ENCODE results near the gene SPAG17. TPM values are rescaled to one million over a fixed set of nuclear protein-coding genes. Genes with fewer than 3 reads are reported as not detected.

Gene SPAG17
- total RNA-seq, 1 experiment from 2014 or later, result 0.36 TPM

DNA sequence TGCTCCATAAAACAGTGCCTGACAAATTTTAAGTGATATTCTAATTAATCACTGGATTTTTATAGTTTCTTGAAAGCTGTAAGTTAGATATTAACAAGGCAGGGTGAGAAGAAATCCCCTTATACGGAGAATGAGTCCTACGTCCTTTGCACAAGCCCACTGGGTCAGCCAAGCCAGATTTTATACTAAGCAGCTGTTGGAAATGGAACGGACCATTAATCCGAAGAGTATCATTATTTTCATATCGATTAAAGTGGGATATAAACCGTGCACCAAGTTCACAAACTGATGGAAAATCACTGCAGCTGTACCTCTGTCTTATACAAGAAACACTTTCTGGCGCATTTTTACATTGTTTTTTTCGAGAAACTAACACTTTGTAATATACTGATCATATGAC, 35.2 kb downstream of the SPAG17 start:
- TF ChIP-seq SIN3A (IDR thresholded peaks at IDR 0.05; ENCODE audit: borderline replicate concordance, insufficient read depth, low read depth, low read length), result no peak
- intact Hi-C loops (cut with micrococcal nuclease; ENCODE audit: unreplicated experiment) (loop anchor here (5.0 to 10.0 kb wide), 2 partner anchors 855 to 1218 kb away; partner anchors contain the start of gene HAO2), in situ Hi-C loops (cut with HindIII; ENCODE audit: low pct_unique_long_range_greater_than_20kb, low sequenced_read_pairs) (no loop called here)
- H3K9me3 ChIP-seq (ENCODE audit: control insufficient read depth, insufficient read depth, low read depth, low read length), result no peaks in the 10 kb centered on the region
- DNase-seq (ENCODE audit: low read depth, low spot score), result no peak
- H3K36me3 ChIP-seq (ENCODE audit: control insufficient read depth, insufficient read depth, low read length), result no peaks in the 10 kb centered on the region
- no peaks in the 10 kb centered on the region for H3K27me3 ChIP-seq (ENCODE audit: control insufficient read depth, insufficient read depth, low read length)
- H3K27ac ChIP-seq (ENCODE audit: low read length), result no peak overlapping the region
- ATAC-seq, result no peak
- H3K4me1 ChIP-seq (ENCODE audit: control insufficient read depth, insufficient read depth, low read length), result no peaks in the 10 kb centered on the region
- ChIA-PET POLR2A (no interaction called here), CTCF (no interaction called here)
- no TSS peak for BruUV-seq (replicated peaks)
- H3K4me3 ChIP-seq (ENCODE audit: low read depth in 2 of 2, low read length in 2 of 2), result no peak overlapping the region

DNA sequence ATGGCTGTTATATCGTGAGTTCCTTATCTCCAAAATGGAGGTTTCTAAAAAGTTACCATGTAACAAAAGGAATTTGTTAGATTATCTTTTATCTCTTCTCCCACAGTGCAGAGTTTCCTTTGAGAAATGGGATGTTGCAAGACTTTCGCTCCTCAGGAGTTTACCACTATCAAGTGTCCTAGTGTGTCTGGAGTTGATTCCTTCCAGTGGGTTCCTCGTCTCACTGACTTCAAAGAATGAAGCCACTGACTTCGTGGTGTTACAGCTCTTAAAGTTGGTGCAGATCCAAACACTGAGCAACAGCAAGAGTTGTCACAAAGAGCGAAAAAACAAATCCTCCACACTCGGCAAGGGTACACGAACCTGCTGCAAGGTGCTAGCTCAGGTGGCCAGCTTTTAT, 37.0 kb downstream of the SPAG17 start:
- Histone ChIP-seq H3K36me3 (ENCODE audit: control insufficient read depth, insufficient read depth, low read length) (no peaks in the 10 kb centered on the region), H3K9me3 (ENCODE audit: control insufficient read depth, insufficient read depth, low read depth, low read length) (no peaks in the 10 kb centered on the region), H3K27ac (ENCODE audit: low read length) (no peak overlapping the region), H3K27me3 (ENCODE audit: control insufficient read depth, insufficient read depth, low read length) (no peaks in the 10 kb centered on the region), H3K4me1 (ENCODE audit: control insufficient read depth, insufficient read depth, low read length) (no peaks in the 10 kb centered on the region), H3K4me3 (ENCODE audit: low read depth in 2 of 2, low read length in 2 of 2) (no peak overlapping the region)
- POLR2A ChIA-PET, result no interaction called here
- CTCF ChIA-PET, result no interaction called here
- intact Hi-C loops (cut with micrococcal nuclease; ENCODE audit: unreplicated experiment), result no loop called here
- ATAC-seq (no peak), DNase-seq (ENCODE audit: low read depth, low spot score) (no peak)
- no TSS peak for BruUV-seq (replicated peaks)
- in situ Hi-C loops (cut with HindIII; ENCODE audit: low pct_unique_long_range_greater_than_20kb, low sequenced_read_pairs), result no loop called here
- TF ChIP-seq, protein P1, sequence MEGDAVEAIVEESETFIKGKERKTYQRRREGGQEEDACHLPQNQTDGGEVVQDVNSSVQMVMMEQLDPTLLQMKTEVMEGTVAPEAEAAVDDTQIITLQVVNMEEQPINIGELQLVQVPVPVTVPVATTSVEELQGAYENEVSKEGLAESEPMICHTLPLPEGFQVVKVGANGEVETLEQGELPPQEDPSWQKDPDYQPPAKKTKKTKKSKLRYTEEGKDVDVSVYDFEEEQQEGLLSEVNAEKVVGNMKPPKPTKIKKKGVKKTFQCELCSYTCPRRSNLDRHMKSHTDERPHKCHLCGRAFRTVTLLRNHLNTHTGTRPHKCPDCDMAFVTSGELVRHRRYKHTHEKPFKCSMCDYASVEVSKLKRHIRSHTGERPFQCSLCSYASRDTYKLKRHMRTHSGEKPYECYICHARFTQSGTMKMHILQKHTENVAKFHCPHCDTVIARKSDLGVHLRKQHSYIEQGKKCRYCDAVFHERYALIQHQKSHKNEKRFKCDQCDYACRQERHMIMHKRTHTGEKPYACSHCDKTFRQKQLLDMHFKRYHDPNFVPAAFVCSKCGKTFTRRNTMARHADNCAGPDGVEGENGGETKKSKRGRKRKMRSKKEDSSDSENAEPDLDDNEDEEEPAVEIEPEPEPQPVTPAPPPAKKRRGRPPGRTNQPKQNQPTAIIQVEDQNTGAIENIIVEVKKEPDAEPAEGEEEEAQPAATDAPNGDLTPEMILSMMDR (IDR thresholded peaks at IDR 0.05), result no peak
- no peak for TF ChIP-seq TCF7L2 (IDR thresholded peaks at IDR 0.05; ENCODE audit: low read depth, low read length)
- no peak for TF ChIP-seq SIN3A (IDR thresholded peaks at IDR 0.05; ENCODE audit: borderline replicate concordance, insufficient read depth, low read depth, low read length)
- TF ChIP-seq, protein P2, sequence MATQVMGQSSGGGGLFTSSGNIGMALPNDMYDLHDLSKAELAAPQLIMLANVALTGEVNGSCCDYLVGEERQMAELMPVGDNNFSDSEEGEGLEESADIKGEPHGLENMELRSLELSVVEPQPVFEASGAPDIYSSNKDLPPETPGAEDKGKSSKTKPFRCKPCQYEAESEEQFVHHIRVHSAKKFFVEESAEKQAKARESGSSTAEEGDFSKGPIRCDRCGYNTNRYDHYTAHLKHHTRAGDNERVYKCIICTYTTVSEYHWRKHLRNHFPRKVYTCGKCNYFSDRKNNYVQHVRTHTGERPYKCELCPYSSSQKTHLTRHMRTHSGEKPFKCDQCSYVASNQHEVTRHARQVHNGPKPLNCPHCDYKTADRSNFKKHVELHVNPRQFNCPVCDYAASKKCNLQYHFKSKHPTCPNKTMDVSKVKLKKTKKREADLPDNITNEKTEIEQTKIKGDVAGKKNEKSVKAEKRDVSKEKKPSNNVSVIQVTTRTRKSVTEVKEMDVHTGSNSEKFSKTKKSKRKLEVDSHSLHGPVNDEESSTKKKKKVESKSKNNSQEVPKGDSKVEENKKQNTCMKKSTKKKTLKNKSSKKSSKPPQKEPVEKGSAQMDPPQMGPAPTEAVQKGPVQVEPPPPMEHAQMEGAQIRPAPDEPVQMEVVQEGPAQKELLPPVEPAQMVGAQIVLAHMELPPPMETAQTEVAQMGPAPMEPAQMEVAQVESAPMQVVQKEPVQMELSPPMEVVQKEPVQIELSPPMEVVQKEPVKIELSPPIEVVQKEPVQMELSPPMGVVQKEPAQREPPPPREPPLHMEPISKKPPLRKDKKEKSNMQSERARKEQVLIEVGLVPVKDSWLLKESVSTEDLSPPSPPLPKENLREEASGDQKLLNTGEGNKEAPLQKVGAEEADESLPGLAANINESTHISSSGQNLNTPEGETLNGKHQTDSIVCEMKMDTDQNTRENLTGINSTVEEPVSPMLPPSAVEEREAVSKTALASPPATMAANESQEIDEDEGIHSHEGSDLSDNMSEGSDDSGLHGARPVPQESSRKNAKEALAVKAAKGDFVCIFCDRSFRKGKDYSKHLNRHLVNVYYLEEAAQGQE (IDR thresholded peaks at IDR 0.05; ENCODE audit: insufficient read depth in 1 of 2, low read depth in 2 of 2, low read length in 1 of 2), result no peak
- TF ChIP-seq POLR2AphosphoS5 (IDR thresholded peaks at IDR 0.05; ENCODE audit: low read depth, low read length), result no peak

DNA sequence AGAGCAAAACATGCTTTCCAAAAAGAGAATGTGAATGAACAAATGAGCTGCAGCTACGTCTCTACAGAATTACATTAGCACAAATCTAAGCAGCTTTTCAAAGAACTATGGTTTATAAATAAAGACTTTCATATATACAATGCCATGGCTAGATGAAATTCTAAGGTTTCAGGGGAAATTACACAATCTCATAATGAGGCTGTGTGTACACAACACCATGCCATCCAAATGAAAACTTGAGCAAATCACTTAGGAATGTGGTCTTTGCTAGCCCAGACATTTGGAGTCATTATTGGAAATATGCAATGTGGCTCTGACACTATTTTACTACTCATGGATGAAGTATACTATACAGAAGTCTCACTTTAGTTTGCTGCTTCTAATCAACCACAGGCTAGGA, 37.5 kb downstream of the SPAG17 start:
- TF ChIP-seq, protein P2 (IDR thresholded peaks at IDR 0.05; ENCODE audit: insufficient read depth in 1 of 2, low read depth in 2 of 2, low read length in 1 of 2), result no peak
- TF ChIP-seq POLR2AphosphoS5 (IDR thresholded peaks at IDR 0.05; ENCODE audit: low read depth, low read length) (no peak), SIN3A (IDR thresholded peaks at IDR 0.05; ENCODE audit: borderline replicate concordance, insufficient read depth, low read depth, low read length) (no peak), TCF7L2 (IDR thresholded peaks at IDR 0.05; ENCODE audit: low read depth, low read length) (no peak)
- TF ChIP-seq, protein P1 (IDR thresholded peaks at IDR 0.05), result no peak
- DNase-seq (ENCODE audit: low read depth, low spot score) (no peak), ATAC-seq (no peak)
- CTCF ChIA-PET, result no interaction called here
- Histone ChIP-seq H3K27me3 (ENCODE audit: control insufficient read depth, insufficient read depth, low read length) (no peaks in the 10 kb centered on the region), H3K27ac (ENCODE audit: low read length) (no peak overlapping the region), H3K4me1 (ENCODE audit: control insufficient read depth, insufficient read depth, low read length) (no peaks in the 10 kb centered on the region), H3K4me3 (ENCODE audit: low read depth in 2 of 2, low read length in 2 of 2) (no peak overlapping the region), H3K9me3 (ENCODE audit: control insufficient read depth, insufficient read depth, low read depth, low read length) (no peaks in the 10 kb centered on the region), H3K36me3 (ENCODE audit: control insufficient read depth, insufficient read depth, low read length) (no peaks in the 10 kb centered on the region)
- POLR2A ChIA-PET, result no interaction called here
- intact Hi-C loops (cut with micrococcal nuclease; ENCODE audit: unreplicated experiment) (no loop called here), in situ Hi-C loops (cut with HindIII; ENCODE audit: low pct_unique_long_range_greater_than_20kb, low sequenced_read_pairs) (no loop called here)
- BruUV-seq (replicated peaks), result no TSS peak
